Spleen (tissue), 11 donors: ENCODE results near the gene BLCAP. TPM values are rescaled to one million over a fixed set of nuclear protein-coding genes. Genes with fewer than 3 reads are reported as not detected.
"Not testable (repeated sequence)": the region's sequence is repeated elsewhere in the genome, so short reads cannot be mapped to it uniquely, and the experiment has no call there.

Source experiments
- DNase-seq: peaks from one replicate; pipeline ENCODE4 v3.0.0-alpha.2; 2020
- H3K27ac ChIP-seq, 8 donors: fragments of 200-600 bp; sonication (generic) in 7 of 8; 1 replicate in 4 of 8; 2 replicates in 4 of 8; pipeline versions ENCODE4 v1.5.0 to v1.8.0; 2016 to 2021; ENCODE audit warnings: inconsistent platforms in 4 of 8, mild to moderate bottlenecking in 4 of 8, moderate library complexity in 1 of 8
- H3K27me3 ChIP-seq, 7 donors: fragments of 200-600 bp; sonication (generic) in 6 of 7; replicated peaks in 1 of 7; 1 replicate in 4 of 7; 2 replicates in 3 of 7; pipeline versions ENCODE4 v1.5.0 to v1.8.0; 2016 to 2021; ENCODE audit warnings: inconsistent platforms in 3 of 7, mild to moderate bottlenecking in 1 of 7
- H3K36me3 ChIP-seq, 6 donors: fragments of 200-600 bp; sonication (generic) in 5 of 6; 1 replicate in 4 of 6; 2 replicates in 2 of 6; pipeline versions ENCODE4 v1.5.0 to v1.8.0; 2016 to 2021; ENCODE audit warnings: inconsistent platforms in 2 of 6
- H3K4me1 ChIP-seq, 6 donors: fragments of 200-600 bp; sonication (generic) in 5 of 6; 1 replicate in 3 of 6; 2 replicates in 3 of 6; pipeline versions ENCODE4 v1.5.0 to v1.8.0; 2016 to 2021; ENCODE audit warnings: inconsistent platforms in 3 of 6
- H3K4me3 ChIP-seq, 8 donors: fragments of 200-600 bp; sonication (generic) in 7 of 8; 1 replicate in 4 of 8; 2 replicates in 4 of 8; pipeline versions ENCODE4 v1.5.0 to v1.8.0; 2016 to 2021; ENCODE audit warnings: inconsistent platforms in 4 of 8, mild to moderate bottlenecking in 4 of 8, moderate library complexity in 2 of 8
- H3K9me3 ChIP-seq, 8 donors: fragments of 200-600 bp; sonication (generic) in 7 of 8; 1 replicate in 4 of 8; 2 replicates in 4 of 8; pipeline versions ENCODE4 v1.5.0 to v1.8.0; 2016 to 2021; ENCODE audit warnings: inconsistent platforms in 4 of 8
- CTCF ChIP-seq, 11 experiments: fragments of 200-600 bp in 7 of 11; fragments of 450-650 bp in 4 of 11; sonication (generic) in 4 of 11; IDR thresholded peaks in 8 of 11; conservative IDR thresholded peaks in 3 of 11; 1 replicate in 7 of 11; 2 replicates in 4 of 11; pipeline versions ENCODE4 v1.4.0 to v1.8.0; 2016 to 2021; ENCODE audit warnings: antibody characterized with exemption in 11 of 11, inconsistent platforms in 4 of 11, mild to moderate bottlenecking in 1 of 11
- POLR2A ChIP-seq, 3 donors: fragments of 450-650 bp; IDR thresholded peaks; one replicate each; pipeline ENCODE4 v1.5.1; 2017; ENCODE audit warnings: antibody characterized with exemption in 3 of 3, mild to moderate bottlenecking in 1 of 3
- POLR2AphosphoS5 ChIP-seq, 3 donors: sonication (generic); formaldehyde crosslinking; IDR thresholded peaks; one replicate each; pipeline ENCODE4 v1.5.1; 2017; ENCODE audit warnings: antibody characterized with exemption in 3 of 3
- WGBS, 5 donors: extraction: QIAGEN DNeasy Blood & Tissue Kit in 3 of 5; methylation state at CpG; one replicate each; pipeline versions ENCODE4 v1.1.5 to v1.1.7; 2013 to 2018; 5-methylcytosine and 5-hydroxymethylcytosine counted together
- intact Hi-C: fragments of 100-400 bp; cut with DNase I; formaldehyde crosslinking; loops from one replicate; pipeline ENCODE4 v1.15.0; 2023; ENCODE audit warnings: low total_unique reads
- polyA plus RNA-seq, 3 donors: library from polyadenylated mRNA; stranded (reverse); fragments of 200-250 nt; gene quantifications; one replicate each; pipeline ENCODE4 v1.2.1, GENCODE V29; 2013
- total RNA-seq, 7 donors: library from RNA; depleted of rRNA in 3 of 7; stranded (reverse); fragments of >200 nt in 3 of 7; fragmentation: NEBNext Ultra II Directional in 4 of 7; extraction: Animal tissue kit (Norgen Biotek cat#: 25700) in 4 of 7; gene quantifications; one replicate each; pipeline versions ENCODE4 v1.1.0 to v1.2.1, GENCODE V29; 2016 to 2021
- donor health status: healthy with polysubstance abuse.
- donor health status: DM: no; HTN: no; CAD: no; lungs with moderate emphysema.
- donor health status: DM: no; HTN: no; CAD: no.
- donor health status: Bipolar disorder and iron deficiency.
- donor health status: healthy.
- donor health status: DM: no; HTN: no; CAD: no.
- donor health status: DM: yes; HTN: yes; CAD: no.

BLCAP gene
- total and polyA plus RNA-seq, 10 donors: 56.8 to 94.7 (median 67.3) TPM

DNA sequence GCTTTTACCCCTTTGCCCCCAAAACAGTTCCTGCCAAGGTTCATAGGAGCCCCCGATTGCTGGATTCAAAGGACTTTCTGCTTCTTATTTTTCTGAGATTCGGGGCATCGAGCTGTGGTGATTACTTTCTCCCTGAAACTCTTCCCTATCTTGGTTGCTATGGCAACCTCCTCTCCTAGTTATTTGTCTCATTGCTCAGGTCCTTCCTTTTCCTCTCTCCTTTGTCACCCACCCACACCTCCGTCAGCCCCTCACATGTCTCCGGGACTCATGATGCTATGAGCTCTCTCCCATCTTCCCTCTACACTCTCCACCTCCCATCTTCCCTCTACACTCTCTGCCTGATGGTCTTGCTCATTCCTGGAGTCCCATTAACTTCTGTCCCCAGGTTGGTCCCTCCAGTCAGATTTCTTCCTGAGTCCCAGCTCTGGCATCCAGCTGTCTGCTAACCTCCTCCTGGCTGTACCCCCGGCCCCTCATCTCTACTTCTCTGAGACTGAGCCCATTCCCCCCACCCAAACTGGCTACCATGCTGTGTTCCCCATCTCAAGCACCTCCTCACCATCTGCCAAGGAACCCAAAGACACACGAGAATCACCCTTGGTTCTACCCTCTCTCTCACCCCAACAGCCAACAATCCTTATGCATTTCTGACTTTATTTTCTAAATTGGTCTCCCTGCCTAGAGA, 36.9 kb downstream of the BLCAP start:
- H3K4me1 ChIP-seq: no peaks in the 10 kb centered on the region
- H3K4me3 ChIP-seq: no peak overlapping the region
- WGBS, 5 donors: 82 to 91% (median 87%) methylated on average over 7 of the region's 7 CpGs
- H3K36me3 ChIP-seq: peaks cover 0 to 37% (median 2%) of the 10 kb centered on the region in 6 donors
- no peak overlapping the region for H3K27ac ChIP-seq
- H3K9me3 ChIP-seq: no peaks in the 10 kb centered on the region
- intact Hi-C loops: no loop called here
- DNase-seq: no peak
- TF ChIP-seq CTCF (IDR thresholded peaks at IDR 0.05 in 8 of 11, conservative IDR thresholded peaks at IDR 0.05 in 3 of 11) (no peak), POLR2AphosphoS5 (IDR thresholded peaks at IDR 0.05) (no peak), POLR2A (IDR thresholded peaks at IDR 0.05) (no peak)
- H3K27me3 ChIP-seq: no peaks in the 10 kb centered on the region

DNA sequence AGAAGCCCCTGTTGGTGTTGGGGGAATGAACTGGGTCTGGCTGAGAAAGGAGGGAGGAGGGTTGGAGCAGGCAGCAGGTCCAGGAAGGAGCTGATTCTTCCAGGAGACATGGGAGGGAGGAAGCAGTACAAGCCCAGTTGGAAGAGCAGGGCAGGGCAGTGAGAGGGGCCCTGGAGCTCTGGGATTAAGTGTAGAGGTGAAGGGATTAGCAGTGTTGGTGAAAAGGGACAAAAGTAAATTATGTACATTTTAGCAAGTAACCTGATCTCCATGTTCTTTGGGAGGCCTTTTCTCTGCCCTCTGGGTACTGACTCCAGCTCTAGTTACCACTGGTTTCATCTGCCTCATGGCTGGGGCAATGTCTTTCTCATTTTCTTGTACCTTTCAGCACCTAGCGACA, 41.5 kb downstream of the BLCAP start:
- 94 to 100% (median 96%) methylated on average over 1 of the region's 1 CpG for WGBS, 5 donors
- H3K9me3 ChIP-seq, H3K27me3 ChIP-seq, intact Hi-C loops, H3K27ac ChIP-seq, DNase-seq, H3K4me1 ChIP-seq, H3K4me3 ChIP-seq, H3K36me3 ChIP-seq: not testable (repeated sequence)

DNA sequence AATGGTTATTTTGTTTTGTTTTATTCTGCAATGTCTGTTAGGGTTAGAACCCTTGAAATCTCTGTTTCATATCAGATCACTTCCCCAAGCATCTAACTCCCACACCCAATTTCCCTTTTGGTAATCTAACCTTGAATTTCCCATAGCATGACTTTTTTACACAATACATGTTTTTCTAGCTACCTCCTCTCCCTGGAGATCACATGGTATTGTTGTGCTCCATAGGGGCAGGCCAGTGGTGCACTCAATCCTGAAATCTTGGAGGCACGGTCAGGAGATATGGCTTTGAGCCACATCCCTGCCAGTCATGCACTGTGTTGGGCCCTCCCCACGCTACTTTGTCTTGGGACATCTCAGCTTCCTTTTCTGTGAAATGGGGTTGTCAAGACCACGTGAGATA, 43.3 kb downstream of the BLCAP start:
- WGBS, 5 donors: 48 to 68% (median 57%) methylated on average over 3 of the region's 3 CpGs
- H3K9me3 ChIP-seq: peaks cover 0 to 6% (median 0%) of the 10 kb centered on the region in 8 donors
- no peak overlapping the region for H3K4me3 ChIP-seq
- no peak for DNase-seq
- TF ChIP-seq CTCF (IDR thresholded peaks at IDR 0.05 in 8 of 11, conservative IDR thresholded peaks at IDR 0.05 in 3 of 11) (no peak), POLR2A (IDR thresholded peaks at IDR 0.05) (no peak), POLR2AphosphoS5 (IDR thresholded peaks at IDR 0.05) (no peak)
- no peaks in the 10 kb centered on the region for H3K27me3 ChIP-seq
- no peak overlapping the region for H3K27ac ChIP-seq
- no peaks in the 10 kb centered on the region for H3K36me3 ChIP-seq
- intact Hi-C loops: no loop called here
- H3K4me1 ChIP-seq: no peaks in the 10 kb centered on the region

DNA sequence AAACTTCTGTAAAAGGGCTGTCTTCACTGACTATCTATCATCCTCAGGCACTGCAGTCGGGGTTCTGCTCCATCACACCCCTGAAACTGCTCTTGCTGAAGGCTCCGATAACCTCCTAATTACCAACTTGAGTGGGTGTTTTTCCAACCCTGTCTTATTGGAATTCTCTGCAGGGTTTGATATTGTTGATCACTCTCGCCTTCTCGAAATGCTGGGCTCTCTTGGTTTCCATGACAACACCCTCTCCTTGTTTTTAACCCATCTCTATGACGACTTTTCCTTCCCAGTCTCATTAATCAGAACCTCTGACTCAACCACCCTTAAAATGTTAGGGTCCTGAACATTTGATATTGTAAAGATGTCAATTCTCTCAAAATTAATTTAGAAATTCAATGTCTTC, 46.1 kb downstream of the BLCAP start:
- Histone ChIP-seq H3K4me1 (no peaks in the 10 kb centered on the region), H3K27me3 (no peaks in the 10 kb centered on the region), H3K36me3 (no peaks in the 10 kb centered on the region), H3K4me3 (no peak overlapping the region), H3K9me3 (peaks cover 0 to 6% (median 0%) of the 10 kb centered on the region in 8 donors), H3K27ac (no peak overlapping the region)
- intact Hi-C loops: no loop called here
- 84 to 92% (median 90%) methylated on average over 5 of the region's 5 CpGs for WGBS, 5 donors
- no peak for DNase-seq
- no peak for TF ChIP-seq POLR2A (IDR thresholded peaks at IDR 0.05)
- no peak for TF ChIP-seq POLR2AphosphoS5 (IDR thresholded peaks at IDR 0.05)
- TF ChIP-seq CTCF (IDR thresholded peaks at IDR 0.05 in 8 of 11, conservative IDR thresholded peaks at IDR 0.05 in 3 of 11): no peak
